HG02973 (cell line): ENCODE measurements around the gene ZDHHC3.
"Not testable (repeated sequence)": the region's sequence is repeated elsewhere in the genome, so short reads cannot be mapped to it uniquely, and the experiment has no call there.

ENCODE experiments used
- ATAC-seq: cut with Tn5 transposase; IDR thresholded peaks from one replicate; pipeline ENCODE4 v1.9.1; 2021; ENCODE audit warnings: moderate library complexity; ENCODE audit not compliant: unreplicated experiment

ZDHHC3 gene

DNA sequence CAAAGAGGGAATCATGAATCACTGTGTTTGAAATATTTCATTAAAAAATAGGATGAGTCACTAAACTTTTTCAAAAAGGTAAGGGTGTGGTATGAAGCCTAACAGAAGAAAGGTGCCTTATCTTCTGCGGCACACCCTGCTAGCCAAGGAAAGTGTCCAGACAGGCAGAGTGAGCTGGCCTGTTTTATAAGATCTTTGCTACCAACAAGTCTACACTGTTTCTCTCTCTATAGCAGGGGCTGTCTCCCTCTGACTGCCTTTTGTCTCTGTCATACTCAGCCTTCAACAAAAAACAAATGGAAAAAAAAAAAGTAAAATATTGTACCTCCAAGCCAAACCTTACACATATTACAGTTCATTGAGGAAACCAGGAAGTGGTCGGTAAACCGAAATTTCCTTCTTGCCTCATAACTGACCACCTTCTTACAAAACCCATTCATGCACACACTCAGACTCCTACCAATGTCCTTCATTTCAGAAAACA, 9.1 kb downstream of the ZDHHC3 start:
- no peak for ATAC-seq

DNA sequence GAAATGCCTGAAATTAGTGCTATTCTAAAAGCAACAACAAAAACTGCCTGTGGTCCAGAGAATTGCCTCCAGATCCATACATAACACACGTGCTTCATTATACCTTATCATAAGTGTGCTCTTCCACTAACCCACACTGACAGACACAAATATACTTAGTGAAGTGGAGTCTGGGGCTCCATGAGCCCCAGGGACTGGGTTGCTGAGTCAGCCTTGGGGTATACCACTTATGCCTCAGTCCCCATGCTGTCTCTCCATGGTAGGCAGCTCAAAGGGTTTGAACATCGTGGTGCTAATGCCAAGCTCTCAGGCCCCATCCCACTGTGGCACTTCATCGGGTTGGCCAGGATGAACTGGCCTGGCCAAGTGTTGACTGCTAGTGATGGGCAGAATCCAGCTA, 10.8 kb downstream of the ZDHHC3 start:
- ATAC-seq = no peak

DNA sequence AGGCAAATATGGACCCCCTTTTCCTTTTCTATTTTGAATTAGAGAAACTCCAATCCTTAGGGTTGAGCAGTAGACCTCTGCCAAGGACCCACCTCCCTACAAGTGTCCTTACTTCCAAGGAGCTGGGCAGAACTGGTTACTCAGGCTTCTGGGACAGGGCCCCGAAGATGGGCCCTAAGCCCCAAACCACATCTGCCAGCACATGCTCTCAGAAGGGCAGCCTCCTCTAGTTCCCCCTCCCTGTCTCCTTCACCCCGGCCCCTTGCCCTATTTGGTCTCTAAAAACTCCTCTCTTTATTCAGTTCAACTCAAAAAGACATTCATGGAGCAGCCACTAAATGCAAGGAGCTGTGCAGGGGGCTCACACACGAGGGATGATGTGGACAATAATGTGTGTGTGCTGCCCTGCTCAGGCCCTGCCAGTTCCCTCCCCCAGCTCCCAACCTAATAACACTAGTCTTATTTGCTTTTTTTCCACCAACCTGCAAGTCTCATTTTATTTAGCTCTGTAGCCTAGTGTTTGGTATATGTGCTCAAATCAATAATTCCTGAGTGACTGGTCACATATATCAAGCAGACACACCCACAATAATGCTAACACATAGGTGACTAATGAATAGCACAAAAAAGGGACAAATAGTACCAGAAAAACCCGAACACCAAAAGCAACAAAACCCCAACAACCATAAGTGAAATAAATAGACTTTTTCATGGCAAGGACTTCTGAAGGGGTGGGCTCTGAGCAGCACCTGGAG, 12.2 kb downstream of the ZDHHC3 start:
- ATAC-seq = no peak

DNA sequence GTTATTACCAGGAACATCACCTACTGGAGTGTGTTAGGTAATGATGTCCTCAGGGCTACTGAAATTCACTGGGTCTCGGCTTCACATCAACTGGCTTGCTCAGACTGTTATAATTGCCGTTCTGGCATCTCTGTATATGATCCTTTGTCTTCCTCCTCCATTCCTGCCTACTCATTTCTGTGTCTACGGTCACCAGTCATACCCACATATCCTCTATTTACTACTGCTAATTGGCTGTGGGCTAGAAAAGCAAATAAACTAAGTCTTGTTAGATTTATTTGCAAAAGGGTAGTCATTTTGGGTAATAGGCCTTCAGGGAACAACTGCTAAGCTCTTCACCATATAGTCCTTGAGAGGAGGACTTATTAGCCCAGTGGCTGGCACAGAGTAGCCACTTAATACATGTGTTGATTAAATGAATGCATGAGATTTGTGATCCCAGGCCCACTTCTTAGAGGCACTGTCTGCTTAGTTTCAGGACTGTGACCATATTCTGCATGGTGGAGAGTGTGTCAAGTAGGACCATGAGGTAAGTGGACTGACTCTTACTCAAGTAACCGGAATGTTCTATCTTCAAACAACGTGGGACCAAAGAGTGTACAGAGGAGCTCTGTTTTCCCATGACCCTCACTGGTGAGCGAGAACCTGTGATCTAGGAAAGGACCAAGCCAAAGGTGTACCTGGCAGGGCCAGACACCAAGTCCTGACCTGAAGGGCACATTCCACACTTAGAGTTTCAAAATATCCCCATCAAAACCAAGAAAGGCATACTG, 13.2 kb downstream of the ZDHHC3 start:
- ATAC-seq = no peak

DNA sequence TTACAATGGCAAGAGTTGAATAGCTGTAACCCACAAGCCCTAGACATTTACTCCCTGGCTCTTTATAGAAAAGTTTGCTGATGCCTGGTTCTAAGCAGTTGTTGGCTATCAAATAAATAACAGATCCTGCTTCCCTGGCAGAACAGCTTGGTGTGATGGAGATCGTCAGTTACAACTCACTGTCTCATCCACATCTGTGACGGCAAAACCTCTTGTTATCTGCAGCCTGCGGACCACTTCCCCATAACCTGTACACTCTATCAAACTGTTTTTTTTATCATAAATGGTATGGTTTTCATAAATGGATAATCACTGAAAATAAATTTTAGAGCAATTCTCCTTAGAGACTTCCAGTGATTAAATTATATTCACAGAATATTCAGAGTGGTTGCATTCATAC, 14.1 kb downstream of the ZDHHC3 start:
- no peak for ATAC-seq

DNA sequence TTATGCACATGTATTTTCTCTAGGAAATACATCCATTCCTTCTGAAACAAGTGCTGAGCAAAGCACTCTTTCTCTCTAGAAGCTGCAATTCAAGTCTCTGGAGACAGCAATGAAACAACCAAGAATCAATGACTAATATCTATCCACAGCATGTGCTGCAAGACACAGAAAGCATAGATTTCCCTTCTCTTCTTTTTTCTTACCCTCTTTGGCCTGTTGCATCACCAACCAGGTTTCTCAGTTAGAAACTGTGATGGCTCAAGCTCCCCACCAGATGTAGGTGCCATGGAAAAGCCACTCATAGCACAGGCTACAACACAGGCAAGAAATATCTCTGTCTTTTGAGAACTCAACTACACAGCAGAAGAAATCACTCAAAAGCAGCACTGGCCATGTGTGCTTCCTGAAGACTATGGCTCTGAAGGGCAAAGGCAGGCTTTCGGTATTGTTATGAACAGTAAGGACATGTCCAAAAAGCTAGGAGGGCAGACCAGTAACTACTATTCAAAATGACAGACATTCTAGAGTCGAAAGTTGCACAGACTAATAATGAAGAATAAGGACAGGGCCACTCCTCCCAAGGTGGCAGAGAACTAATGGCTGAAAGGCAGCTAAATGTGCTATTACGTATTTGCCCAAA, 15.5 kb downstream of the ZDHHC3 start:
- ATAC-seq = no peak

DNA sequence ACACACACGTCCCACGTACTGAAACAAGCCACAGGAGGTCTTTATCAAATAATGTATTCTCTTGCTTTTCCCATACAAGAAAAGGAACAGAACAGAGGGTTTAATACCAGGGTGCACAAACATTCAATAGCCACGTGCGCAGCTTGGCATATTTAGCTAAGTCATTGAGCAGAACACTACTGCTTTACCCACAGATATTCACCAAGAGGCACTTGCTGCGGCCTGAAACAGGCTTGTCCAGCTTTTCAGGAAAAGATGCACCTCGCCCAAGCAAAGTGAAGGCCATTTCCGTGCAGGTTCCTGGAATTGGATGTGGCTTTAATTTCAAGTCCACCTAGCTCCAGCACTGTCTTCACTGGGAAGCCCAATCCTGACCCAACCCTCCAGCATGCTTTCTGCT, 17.6 kb downstream of the ZDHHC3 start:
- no peak for ATAC-seq

DNA sequence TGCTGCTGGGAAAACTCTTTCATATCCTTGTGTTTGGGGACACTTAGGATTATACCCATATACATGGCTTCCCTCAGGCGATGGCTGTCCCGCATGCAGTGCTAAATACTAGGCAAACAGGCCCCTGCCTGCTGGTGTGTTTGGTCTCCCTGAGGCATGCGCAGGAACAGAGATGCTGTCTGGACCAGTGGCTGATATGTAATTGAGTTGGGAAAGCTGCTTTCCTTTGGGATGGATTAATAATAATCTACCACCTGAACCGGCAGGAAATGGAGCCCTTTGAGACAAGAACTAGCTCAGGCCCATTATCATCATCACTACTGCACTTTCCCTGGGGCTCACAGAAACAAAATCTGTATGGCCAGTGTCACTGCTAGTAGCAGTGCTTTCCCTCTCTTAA, 18.0 kb downstream of the ZDHHC3 start:
- ATAC-seq = no peak

DNA sequence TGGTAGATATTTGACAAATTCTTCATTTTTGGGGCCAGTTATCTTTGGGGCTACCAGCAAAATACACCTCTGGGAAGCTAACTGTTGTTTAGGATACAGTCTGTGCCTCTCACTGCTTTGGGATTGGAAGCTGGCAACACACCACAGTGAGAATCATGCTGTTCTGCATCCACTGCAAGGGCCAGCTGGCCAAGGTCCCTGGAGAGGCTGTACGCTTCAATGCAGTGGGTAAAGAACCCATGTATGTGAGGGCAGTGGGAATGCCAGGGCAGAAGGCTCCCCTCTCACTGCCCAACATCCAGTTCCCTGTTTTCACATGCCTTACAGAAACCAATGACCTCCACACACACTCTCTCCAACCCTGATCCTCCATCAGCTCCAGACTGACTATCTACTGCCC, 20.1 kb downstream of the ZDHHC3 start:
- no peak for ATAC-seq

DNA sequence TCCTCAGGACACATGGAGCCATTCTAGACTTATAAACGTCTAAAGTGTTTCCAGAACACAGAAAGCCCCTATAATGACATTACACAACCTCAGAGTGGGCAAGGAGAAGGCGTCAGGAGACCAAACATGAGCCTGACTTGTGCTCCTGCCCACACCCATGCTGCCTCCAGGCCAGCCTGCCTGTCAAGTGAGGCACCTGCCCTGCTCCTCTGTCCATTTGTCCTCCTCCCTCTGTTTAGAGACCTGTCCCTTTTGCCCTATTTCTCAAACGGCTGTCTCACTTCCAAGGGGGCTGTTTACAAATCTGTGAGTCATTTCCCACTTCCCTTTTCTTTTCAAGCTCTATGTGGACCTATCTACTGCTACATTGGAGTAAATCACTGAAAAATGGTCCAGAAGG, 21.0 kb downstream of the ZDHHC3 start:
- peak; percentile 69 for ATAC-seq

DNA sequence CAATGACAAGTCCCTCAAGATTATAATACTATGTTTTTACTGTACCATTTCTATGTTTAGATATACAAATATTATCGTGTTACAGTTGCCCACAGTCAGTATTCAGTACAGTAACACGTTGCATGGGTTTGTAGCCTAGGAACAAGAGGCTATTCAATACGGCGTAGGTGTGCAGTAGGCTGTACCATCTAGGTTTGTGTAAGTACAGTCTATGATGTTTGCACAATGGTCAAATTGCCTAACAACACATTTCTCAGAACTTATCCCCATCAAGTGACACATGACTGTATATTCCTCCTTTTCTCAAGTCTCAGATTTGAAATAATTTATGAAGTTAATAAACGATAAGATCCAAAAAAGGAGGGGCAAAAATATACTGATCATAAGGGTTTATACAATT, 21.7 kb downstream of the ZDHHC3 start:
- ATAC-seq = no peak

DNA sequence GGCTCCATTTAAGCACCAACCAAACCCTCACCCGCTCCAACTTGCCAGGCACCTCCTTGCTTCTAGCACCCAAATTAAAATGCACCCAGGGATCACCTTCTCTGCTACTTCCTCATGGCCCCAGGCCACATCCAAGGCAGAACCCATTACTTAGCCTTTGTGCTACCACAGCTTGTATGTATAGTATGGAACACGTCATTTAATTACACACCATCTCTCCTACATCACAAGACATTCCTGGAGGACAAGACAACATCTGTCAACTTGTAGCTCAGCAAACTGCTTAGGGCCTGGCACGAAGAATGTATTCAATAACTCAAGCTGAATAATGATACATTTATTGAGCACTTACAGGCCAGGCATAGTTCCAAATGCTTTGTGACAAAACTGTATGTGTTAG, 23.3 kb downstream of the ZDHHC3 start:
- no peak for ATAC-seq

DNA sequence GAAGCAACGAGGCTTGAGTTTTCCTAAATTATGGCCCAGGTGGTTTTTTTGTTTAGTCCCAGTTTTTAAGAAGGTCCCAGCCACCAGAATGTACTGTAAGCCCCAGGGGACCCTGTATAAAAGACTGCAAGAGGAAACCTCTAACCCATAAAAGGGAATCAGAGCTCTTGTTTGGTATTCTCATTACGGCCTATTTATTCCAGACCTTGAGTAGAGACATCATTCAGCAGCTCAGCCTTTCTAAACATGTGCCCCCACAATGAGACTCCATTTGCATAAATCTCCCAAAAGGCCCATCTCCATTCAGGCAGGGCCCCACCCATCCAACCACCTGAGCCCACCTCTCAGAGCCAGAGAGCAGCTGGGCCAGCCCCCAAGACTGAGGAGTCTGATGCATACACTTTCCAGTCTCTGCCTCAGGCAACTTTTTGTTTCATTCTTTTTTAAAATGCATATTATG, 25.7 kb downstream of the ZDHHC3 start:
- ATAC-seq = no peak

DNA sequence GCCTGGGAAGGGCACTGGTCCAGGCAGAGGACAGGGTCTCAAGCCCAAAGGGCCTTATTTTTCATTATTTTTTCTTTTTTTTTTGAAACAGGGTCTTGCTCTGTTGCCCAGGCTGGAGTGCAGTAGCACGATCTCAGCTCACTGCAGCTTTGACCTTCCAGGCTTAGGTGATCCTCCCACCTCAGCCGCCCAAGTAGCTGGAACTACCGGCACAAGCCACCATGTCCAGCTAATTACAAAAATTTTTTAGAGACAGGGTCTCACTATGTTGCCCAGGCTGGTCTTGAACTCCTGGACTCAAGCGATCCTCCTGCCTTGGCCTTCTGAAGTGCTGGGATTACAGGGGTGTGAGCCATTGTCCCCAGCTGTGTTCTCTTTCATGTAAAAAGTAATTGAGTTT, 26.2 kb downstream of the ZDHHC3 start:
- not testable (repeated sequence) for ATAC-seq

DNA sequence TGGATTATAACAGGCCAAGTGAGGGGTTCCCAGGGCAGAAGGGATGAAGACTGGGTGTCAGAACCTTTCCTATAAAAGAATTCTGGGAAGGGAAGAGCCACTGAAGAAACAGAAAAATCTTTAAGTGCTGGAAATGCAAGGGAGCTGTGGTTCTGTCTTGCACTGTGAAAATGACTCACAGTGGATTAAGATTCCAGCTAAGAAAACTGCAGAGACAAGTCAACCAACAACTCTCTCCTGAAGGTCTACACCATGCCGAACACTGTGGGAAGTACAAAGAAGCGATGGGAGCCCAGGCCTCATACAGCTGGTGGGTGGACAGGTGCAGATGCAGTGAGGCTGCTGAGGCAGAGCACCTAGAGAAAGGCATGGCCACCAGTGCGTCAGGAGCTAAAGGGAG, 27.7 kb downstream of the ZDHHC3 start:
- ATAC-seq = no peak

DNA sequence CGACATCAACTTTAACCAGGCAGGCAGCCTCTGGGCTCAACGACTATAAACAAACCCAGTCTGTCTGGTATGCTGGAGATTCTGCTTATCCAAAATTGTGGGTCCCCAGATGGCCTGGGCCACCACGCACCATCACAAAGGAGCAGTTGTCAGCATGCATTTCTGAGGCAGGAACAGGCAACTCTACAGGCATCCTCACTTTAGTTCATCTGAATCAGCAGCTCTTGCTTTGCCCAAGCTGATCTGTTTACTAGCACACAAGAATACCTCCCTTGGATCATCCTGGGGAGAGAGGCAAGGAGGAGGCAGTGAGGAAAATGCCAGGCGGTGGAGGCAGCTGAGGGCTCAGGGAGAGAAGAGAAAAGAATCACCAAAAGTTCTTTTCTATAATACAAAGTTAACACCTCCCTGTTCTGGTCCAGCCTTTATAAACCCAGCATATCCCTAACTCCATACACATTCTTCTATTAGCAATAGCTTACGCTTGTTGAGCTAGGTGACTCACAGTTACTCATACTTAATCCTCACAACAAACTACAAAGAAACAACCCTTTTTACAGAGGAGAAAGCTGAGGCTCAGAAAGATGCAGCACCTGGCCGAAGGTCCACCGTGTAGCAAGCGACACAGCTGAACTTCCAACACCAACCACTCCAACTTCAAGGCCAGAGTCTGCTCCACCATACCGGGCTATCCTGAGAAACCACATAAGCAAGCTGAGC, 33.6 kb downstream of the ZDHHC3 start:
- ATAC-seq = no peak

DNA sequence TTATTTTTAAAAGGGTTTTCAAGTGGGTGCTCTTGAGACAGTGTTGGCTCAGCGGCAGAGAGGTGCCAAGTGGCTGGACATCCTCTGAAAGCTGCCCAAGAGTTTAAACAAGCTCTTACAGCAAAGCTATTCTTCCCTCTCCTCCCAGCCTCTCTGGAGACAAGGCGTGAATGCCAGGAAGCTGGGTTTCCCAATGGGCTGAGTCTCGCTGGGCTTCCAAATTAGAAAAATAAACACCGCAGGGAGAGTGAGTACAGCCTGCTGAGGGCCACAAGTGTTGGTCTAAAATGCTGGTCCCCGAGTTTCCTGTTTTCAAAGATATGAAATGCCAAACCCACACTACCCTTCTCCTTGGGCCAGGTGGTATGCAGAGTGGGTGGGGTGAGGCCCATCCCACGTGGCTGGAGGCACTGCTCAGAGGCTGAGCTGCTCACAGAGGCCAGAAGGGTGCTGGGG, 36.4 kb downstream of the ZDHHC3 start:
- ATAC-seq = no peak

DNA sequence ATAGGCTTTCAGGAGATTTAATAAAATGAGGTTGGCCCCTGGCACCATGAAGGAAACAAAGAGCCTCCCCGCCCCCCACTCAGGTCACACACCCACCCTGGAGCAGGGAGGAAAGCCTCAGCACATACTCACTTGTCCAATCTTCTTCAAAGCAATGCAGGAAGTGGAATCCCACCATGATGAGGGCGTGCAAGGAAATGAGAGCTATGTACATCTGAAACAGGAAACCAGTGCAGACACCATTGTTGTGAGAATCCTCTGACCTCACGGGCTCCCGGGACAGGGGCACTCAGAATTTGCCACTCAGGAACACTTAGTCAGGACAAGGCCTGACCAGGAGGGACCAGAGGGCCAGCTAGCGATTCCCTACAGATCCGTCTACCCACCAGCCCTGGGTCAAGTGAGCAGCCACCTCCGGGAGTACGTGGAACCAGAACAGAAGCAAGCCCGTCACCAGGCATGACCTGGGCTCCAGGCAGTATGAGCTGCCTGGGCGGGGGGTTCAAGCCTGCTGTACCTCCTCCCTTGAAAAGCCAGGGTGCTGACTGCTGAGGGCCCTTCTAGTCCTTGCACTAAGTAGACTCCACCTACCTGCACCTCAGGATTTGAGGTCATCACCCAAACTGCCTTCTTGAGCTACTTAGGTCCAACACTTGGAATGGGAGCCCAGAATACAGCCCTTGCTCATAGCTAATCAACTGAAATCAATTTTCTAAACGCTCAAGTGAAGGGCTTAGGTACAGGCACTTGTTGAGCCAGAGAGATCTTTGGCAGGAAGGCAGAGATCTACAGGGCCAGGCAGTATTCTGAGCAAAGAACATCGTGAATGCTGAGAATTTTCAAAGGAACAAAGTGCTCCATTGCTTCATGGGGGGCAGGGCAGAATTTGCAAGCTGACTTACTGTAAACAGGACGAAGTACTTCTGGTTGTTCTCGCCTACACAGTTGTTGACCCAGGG, 42.7 kb downstream of the ZDHHC3 start:
- no peak for ATAC-seq

DNA sequence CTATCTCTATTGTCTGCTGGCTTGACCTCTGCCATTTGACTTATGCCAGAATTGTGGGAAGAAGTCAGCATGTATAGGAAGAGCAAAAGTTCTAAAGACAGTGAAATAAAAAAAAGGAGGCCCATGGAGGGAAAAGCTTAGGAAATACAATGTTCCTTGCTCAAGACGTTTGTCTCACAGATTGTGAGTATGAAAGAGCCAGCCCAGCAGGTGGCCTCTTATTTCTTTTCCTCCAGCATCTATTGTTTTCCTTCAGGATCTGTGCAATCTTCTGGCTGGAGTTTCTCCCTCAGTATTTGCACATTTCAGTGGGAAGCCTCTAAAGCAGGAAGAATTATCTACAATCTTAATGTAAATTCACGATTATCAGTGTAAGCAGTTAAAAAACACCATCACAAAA, 43.7 kb downstream of the ZDHHC3 start:
- ATAC-seq = no peak

DNA sequence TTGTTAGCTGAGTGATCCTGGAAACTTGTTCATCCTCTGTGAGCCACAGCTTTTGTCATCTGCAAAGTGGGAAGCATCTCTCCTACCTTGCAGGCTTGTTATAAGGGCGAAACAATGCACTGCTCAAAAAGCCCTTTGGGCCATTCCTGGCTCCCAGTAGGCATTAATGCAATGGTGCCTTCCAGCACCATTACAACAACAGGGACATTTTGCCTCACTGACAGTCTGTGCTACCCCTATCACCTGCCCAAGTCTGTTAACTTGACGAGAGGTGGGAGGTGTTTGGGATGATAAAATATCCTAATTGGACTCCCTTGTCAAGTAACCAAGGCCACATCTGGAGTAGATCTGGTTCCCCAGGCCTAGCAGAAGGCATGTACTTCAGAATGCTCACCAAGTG, 44.2 kb downstream of the ZDHHC3 start:
- no peak for ATAC-seq
